GM21423 (cell line): Measurements from ENCODE around the gene FAM53B.

Experiments
- ATAC-seq: cut with Tn5 transposase; IDR thresholded peaks from one replicate; pipeline ENCODE4 v1.9.1; 2021; ENCODE audit warnings: mild to moderate bottlenecking, moderate library complexity; ENCODE audit not compliant: unreplicated experiment

The FAM53B gene

DNA sequence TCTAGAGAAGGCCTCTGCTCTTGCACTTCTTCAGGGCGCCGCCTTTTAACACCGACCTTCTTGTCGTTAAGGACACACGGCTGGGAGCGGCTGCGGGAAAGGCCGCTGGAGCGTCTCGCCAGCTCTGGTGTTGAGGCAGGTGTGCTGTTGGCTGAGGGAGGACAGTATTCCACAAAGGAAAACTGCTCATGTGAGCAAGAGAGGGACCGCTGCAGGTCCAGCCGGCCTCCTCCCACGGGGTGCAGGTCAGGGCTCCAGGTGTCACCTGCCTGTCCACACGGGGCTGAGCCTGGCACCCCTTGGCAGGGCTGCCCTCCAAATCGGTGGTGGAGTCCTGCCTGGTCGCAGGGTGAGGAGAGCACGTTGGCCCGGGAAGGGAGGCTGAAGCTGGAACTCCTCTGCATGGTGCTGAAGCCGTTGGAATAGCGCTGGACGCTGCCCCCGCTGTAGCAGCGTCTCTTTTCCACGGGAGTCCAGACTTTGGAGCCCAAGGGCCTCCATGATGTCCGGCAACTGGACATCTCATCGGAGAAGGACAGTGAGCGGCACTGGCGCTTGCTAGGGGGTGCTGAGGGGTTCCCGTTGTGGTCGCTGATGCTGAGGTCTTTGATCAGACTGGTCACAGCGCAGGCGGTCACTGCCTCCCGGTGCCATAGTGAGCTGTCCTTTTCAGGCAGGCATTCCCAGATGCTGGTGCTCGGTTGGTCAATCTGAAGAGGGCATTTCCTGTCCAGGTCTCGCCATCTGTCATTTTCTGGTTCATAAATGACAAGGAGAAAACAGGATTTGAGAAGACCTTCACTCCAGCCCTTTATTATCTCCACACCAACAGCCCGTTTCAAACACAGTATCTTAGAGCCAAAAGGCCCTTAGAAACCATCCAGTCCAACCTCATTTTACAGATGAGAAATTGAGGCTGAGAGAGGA lies 62.3 kb downstream of the FAM53B start:
- ATAC-seq: no peak

- no peak for ATAC-seq
Observed at GRCh38 chr10:124681091-124681490, 63.1 kb downstream of the FAM53B start.

DNA sequence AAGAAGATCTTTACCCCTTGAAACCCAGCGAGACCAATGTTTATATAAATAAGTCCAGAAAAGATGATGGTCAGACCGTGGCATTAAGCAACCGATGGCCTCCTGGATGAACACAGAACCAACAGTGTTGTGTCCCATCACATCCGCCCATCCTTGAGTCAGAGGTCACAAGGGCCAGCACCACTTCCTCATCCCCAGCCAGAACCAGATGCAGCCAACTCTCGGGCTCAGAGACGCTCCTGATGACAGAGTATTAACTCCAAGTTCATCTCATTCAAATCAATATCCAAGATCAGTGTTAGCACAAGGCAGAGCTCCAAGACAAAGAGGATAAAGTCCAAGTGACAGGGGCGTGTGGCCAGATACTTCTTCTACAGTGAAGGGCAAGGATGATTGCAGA lies 63.5 kb downstream of the FAM53B start:
- ATAC-seq: no peak

GRCh38 chr10:124679401-124679800 lies 64.8 kb downstream of the FAM53B start:
- no peak for ATAC-seq

DNA sequence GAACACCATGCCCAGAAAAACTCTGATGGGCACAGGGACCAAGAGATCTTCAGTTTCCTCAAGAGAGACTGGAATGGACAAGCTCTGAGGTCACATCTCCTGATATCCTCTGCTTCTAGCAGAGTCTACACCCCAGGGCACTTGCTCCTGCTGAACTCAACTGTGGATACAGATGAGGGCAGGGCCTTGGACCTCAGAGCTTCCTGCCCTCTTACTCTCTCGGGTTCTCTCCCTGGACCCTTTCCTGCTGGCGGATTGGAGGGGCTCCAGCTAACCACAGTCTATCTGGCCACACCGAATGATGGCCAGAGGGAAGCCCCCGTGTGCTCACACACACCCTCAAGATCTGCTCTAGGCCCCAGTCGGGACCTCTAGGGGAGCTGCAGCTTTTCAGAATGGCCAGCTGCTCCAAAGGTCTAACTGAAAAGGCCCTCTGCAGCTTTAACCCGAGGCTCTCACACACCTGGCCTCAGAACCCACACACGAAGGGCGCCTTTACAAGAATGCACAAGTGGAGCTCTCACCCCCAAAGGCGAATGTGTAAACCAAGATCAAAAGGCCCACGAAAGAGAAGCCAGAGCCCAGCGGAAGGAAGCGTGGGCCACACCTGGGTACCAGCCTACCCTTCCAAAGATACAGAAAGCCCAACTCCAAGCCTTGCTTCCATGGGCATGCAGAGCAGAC lies 65.5 kb downstream of the FAM53B start:
- ATAC-seq: no peak

- ATAC-seq: no peak
Observed at GRCh38 chr10:124677749-124678556, 66.2 kb downstream of the FAM53B start.

- ATAC-seq: no peak
Observed at GRCh38 chr10:124677293-124677699, 66.9 kb downstream of the FAM53B start.

- no peak for ATAC-seq
Observed at GRCh38 chr10:124676416-124677062, 67.6 kb downstream of the FAM53B start.

GRCh38 chr10:124675824-124676223 lies 68.4 kb downstream of the FAM53B start:
- no peak for ATAC-seq

GRCh38 chr10:124675261-124675660 lies 68.9 kb downstream of the FAM53B start:
- ATAC-seq: no peak

GRCh38 chr10:124674768-124675222 lies 69.4 kb downstream of the FAM53B start:
- no peak for ATAC-seq

DNA sequence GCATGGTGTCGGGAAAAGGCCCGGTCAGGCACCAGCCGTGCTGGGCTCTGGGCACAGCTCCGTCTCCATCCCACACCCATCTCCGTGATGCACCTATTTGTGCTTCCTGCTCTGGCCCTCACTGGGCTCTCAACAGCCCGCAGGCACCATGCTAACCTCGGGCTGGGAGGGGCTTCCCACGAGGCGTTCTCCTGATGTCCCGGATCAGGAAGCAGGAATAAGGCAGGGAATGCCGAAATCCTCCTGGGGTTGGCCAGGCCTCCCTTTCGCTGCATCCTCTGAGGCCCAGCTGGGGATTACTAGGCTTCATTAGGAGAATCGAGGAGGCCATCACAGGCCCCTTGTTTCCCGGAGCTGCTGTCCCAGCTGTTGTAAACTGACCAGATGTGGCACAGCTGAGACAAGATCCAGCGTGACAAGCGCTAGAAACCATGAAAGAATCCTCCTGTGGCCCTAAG lies 72.0 kb downstream of the FAM53B start:
- no peak for ATAC-seq

DNA sequence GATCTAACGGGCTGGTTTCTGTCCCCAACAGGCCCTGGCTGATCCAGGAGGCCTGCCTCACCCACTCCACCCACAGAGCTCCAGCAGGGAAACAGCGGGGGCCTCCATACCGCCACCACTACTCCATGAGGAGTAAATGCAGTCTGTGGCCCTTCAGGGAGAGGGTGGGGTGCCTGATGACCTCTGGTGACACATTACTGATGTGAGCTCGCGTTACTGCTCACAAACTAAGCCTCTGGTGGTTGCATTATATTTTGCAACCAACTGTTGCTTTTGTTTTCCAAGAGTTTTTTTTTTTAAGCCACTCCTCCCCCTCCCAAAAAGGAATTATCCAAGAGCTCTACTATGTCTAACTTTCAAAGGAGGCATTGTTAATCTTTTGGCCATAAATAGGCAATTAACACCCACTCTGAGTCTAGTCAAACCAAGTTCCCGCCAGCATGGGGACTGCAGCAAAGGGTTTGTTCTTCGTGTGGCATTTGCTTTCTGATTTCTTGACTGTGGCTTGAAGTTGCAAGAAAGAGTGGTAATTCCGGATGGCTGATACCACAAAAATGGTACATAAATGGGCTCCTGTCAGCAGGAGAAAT lies 72.6 kb downstream of the FAM53B start:
- no peak for ATAC-seq

DNA sequence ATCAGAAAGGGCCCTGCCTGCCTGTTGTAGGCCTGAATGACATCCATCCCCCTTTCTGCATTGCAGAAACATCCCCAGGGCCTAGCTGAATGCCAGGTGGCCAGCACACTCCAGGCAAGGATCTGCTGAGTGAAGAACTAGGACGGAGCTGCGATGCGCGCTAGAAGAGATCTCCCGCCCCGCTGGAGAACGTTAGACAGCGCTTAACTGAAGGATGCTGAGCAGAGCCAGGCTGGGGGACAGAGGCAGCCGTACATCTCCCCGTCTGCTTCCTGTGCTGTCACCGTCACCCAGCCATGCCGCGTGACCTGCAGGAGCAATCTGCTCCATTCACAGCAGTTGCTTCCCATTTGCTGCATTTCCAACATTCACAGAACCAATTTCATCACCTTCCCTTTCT lies 73.3 kb downstream of the FAM53B start:
- no peak for ATAC-seq

DNA sequence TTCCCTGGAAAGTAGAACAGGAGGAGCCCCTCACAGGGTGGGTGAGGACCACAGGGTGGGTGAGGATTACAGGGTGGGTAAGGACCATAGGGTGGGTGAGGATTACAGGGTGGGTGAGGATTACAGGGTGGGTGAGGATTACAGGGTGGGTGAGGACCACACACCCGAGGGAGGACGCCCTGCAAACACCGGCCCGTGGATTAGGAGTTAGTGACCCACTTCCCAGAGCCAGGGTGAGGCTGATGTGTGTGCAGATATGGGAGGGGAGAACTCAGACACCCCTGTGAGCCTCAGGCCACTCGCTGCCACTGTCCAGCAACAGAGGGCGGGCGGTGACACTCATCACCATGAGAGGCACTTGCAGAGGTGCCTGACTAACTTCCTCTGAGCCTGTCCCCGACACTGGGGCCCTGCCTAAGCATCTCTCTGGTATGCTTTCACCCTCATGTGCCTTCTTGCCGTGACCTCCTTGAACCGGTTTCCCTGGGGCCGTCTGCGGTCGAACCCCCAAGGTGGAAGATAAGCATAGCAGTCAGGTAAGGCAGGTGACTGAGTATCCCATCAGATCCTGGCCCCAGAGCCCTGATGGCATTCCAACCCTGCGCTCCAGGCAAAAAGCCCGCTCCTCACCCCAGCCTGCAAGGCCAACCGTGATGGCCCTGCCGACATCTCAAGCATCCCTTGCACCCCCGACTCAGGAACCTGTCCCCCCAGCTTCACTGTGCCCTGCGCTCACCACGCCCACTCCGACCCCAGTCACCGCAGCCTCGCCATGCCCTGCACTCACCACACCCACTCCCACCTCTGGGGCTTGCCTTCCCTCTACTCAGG lies 74.1 kb downstream of the FAM53B start:
- ATAC-seq: no peak

- ATAC-seq: no peak
Observed at GRCh38 chr10:124669141-124669823, 74.9 kb downstream of the FAM53B start.

DNA sequence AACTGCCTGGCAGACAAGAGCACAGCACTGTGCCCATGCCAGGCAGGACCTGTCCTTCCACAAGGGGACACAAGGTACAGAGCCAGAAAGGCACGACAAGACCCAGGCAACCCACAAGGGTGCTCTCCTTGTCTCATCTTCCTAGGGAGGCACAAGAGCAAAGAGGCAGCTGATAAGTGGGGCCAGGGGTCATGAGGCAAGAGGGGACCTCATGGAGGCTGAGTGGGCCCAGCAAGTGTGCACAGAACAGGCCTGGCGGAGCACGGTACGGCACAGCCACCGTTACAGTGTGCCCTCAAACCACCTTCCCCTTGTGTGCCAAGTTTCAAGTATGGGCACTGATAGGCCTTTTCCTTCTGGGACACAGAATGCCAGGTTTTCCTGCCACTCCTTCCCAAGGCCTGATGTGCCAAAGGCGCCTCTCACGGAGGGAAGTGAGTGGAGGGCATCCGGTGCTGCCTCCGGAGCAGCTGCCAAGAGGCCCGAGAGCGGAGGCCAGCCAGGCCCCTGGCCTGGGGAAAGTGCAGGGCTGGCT lies 75.6 kb downstream of the FAM53B start:
- no peak for ATAC-seq
